ENCODE data around the gene CORT.
A peak's percentile ranks its signal among the peaks of the same experiment; 100 is the strongest.

The CORT gene

DNA sequence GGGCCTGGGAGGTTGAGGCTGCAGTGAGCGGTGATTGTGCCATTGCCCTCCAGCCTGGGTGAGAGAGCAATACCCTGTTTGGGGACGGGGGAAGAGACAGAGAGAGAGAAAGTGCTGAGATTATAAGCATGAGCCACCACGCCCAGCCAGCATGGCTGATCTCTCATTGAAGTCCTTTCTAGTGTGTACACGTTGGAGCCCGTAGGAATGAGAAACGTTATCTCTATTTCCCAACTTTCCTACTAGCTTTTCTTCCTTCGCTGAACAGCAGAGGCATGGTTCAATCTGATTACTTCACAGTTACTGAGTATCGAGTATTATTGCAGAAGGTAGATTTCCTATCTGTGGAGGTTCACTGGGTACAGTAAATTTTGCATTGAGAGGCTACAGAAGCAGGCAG is 29.5 kb downstream of the CORT start:
- no peak for DNase-seq

DNA sequence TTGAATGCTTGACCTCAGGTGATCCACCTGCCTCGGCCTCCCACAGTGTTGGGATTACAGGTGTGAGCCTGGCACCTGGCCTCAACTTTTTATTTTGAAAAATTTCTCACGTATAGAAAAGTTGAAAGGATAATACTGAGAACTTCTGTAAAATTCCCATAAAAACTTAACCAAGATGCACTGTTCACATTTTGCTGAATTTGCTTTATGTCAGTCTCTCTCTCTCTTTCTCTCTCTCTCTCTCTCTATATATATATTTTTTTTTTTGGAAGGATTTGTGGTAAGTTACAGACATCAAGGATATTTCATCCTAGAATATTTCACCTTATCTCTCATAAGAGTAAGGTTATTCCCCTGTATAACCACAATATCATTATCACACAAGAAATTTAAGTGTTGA is 30.8 kb downstream of the CORT start:
- DNase-seq, result no peak

DNA sequence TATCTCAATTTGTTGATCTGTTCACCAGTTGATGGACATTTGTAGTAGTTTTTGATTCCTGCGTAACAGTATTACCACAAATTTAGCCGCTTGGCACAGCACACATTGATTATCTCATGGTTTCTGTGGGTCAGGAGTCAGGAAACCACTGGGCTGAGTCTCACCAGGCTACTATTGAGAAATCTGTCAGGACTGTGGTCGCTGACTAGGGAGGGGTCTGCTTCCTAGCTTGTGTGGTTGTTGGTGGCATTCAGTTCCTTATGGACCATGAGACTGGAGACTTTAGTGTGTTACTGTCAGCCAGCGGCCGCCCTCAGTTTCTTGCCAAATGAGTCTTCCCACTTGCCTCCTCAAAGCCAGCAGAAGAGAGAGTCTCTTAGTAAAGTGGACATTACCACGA is 34.7 kb downstream of the CORT start:
- DNase-seq, result no peak

DNA sequence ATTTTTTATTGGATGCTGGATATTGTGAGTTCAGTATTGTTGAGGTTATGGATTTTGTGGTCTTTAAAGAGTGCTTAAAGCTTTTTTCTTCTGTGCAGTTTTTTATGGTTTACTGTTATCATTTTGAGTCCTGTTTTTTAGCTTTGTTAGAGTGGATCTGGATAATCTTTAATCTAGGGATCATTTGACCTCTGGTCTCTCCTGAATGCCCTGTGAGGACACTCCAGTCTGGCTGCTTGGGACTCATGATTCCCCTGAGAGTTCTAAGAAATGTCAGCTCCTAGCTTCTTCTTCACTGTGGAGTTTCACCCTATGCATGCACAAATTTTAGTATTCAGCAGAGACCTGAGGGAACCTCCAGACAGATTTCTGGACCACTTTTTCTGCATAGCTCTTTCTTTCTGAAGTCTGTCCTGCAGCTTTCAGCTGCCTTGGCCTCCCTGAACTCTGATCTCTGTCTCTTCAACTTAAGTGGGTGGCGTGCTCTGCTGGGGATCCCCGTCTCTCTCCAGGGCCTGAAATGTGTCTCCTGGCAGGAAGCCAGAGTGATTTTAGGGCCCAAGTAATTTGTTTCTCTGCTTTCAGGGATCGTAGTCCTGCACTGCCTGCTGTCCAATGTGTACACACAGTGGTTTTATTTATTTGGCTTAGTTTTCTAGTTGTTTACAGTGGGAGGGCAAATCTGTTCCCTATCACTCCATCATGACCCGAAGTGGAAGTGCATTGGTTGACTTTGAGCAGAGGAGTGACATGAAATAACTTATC is 39.6 kb downstream of the CORT start:
- DNase-seq, result no peak

DNA sequence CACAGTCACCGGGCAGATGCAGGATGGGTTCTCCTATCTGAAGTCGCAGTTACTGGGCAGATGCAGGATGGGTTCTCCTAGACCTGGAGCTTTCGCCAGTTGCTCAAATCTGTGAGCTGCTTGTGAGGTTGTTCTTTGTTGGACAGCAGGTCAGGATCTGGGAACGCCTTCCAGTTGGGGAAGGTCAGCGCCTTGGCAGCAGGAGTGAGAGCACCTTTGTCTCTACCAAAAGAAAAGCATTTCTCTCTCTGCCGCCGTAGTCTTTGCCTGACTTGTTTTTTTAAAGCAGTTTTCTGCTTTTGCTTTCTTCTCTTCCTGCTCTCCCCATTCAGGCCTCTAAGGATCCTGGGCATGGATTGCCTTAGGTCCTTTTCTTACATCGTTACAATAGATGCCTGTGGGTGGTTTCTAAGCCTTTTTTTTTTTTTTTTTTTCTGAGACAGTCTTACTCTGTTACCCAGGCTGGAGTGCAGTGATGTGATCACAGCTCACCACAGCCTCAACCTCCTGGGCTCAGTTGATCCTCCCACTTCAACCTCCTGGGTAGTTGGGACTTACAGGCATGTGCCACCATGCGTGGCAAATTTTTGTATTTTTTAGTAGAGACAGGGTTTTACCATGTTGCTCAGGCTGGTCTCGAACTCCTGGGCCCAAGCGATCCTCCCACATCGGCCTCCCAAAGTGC is 40.6 kb downstream of the CORT start:
- DNase-seq, result no peak

DNA sequence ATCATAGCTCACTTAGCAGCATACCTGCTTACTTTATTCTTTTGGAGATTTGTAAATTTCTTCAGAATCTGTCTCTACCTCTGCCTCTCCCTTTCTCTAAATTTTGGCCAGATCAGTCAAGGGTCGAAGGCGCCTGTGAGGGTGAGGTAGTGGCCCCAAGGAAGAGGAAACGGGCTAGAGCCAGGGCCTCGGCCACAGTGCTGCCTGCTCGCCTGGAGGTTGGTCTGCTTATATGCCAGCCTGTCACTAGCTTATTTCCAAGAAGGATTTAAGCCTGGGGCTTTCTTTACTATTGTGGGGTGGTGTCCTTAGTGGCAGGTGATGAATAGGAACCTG is 44.6 kb downstream of the CORT start:
- no peak for DNase-seq

DNA sequence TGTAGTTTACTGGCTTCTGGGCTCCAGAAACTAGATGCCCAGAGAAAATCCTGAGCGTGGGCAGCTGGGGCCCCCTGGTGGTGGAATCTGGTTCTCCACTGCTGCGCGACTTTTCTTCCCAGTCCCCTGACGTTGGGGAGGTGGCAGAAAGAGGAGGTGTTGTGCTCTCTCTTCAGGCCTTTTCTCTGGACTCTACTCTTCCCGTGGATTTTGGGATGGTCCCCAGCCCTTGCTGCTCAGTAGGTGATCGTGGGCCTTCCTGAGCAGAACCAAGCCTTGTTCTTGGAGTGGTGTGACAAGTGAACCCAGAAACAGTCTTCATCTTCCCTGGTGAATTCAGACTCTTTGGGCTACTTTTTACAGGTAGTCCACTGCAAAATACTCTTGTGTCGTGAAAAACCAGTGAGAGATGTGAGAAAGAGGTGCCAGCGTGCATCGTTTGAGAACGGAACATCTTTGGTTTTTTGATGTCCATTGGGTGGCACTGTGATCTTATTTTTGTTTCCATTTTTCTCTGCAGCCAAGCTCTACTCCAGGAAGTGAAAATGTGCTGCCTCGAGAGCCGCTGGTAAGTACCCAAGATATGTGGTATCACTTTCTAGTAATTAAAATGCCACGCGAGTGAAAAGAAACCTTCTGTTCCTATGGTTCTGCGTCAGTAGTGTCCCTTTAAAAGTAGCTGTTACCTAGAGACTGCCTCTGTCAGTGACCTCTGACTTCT is 45.1 kb downstream of the CORT start:
- DNase-seq, result peak; percentile 80

DNA sequence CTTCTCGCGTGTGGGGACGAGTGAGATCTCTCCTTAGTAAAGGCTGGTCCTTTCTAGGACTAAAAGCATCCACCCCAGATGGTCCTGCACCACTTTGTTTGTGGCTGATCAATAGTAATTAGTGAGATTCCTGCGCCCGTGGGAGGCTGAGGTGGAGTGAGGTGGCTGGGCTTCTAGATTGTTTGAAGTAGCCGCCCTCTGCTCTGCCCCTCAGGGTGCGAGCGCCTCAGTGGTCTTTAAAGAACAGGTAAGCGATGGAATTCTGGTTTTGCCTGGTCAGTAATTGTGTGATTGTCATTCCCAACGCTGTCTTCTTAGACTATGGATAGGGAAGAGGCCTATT is 45.6 kb downstream of the CORT start:
- no peak for DNase-seq

DNA sequence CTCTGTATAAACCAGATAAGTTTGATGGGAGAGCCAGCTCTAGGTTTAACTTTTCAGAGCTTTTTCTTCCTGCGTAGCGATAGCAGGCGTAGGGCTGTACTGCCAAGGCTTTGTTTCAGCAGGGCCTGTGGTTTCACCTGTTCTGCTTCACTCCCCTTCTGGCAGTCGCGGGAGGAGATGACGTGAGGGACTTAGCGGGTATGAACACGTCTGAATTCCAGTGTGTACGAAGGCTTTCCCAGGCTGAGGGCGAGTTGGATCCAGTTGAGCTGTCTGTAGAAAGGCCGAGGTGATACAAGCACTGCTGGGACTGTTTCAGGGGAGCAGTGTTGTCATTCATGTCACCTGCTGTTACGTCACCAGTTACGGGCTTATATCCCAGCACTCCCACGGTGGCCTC is 46.1 kb downstream of the CORT start:
- no peak for DNase-seq

DNA sequence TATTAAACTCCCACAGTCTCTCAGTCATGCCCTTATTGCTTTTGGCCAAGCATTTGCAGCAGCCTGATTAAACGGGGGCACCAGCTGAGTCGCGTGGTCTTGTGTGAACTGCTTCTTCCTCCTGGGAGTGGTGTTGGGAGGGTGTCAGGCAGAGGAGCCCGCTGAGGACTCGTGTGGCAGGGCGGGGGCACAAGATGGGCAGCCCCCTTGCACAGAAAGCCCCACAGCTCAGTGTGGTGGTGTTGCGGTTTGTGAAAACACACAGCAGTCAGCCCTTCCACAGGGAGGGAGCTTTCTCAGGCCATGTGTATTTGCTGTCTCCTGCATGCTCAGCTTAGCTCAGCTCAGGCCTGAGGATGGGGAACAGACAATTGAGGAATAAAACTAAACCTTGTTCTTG is 47.3 kb downstream of the CORT start:
- no peak for DNase-seq

DNA sequence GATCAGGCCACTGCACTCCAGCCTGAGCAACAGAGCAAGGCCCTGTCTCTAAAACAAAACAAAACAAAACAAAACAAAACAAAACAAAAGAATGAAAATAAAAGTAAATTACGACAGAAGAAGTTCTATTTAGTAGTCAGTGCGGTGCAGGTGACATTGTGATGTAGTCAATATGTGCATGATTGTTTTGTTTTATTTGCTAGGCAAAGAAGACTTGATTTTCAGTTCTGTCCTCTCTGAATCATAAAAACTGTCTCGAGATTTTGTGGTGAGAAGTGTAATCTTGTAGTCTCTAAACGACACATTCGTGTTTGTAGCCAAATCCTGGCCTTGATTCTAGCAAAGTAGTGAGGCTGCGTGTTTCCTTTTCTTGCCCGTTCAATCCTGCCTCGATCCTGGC is 48.4 kb downstream of the CORT start:
- no peak for DNase-seq

All from right hindlimb (tissue), 1 donor.